IMR-90 (cell line): ENCODE data around the gene SERPINA6. TPM values are rescaled to one million over a fixed set of nuclear protein-coding genes. Genes with fewer than 3 reads are reported as not detected.

Experiments used
- ATAC-seq: fragments of 200-7000 bp; cut with Tn5 transposase; 2 replicates; pipeline ENCODE4 v1.9.1; 2020; ENCODE audit warnings: low read depth, mild to moderate bottlenecking, moderate library complexity
- BruUV-seq: library from RNA; stranded (reverse); fragments of 400-500 nt; replicated peaks from 2 replicates; lab custom pipeline; 2021; lab: Mats Ljungman, UMichigan
- CTCF ChIA-PET: fragments of 300-600 bp; formaldehyde crosslinking; extraction: SDS; loops from one replicate; lab custom pipeline; 2021; ENCODE audit warnings: antibody characterized with exemption; lab: Yijun Ruan, JAX
- POLR2A ChIA-PET: fragments of 300-600 bp; sonication (Branson Sonifier 250); formaldehyde crosslinking; loops from one replicate; lab custom pipeline; 2022; ENCODE audit warnings: antibody characterized with exemption; ENCODE audit not compliant: unreplicated experiment; lab: Charles Lee
- DNase-seq: peaks from one replicate; pipeline ENCODE4 v3.0.0; 2013
- H2AFZ ChIP-seq: replicated peaks from 2 replicates; pipeline ENCODE3; 2013; ENCODE audit warnings: low read length, mild to moderate bottlenecking; ENCODE audit not compliant: poor library complexity
- H2AK5ac ChIP-seq: 2 replicates; pipeline ENCODE4 v1.6.1; 2013; ENCODE audit warnings: low read depth, low read length, inconsistent platforms
- H2AK9ac ChIP-seq: replicated peaks from 2 replicates; pipeline ENCODE3; 2013; ENCODE audit warnings: mild to moderate bottlenecking, low read depth, low read length, moderate library complexity; ENCODE audit not compliant: poor library complexity
- H2BK120ac ChIP-seq: 2 replicates; pipeline ENCODE4 v1.6.1; 2013; ENCODE audit warnings: low read depth, low read length, inconsistent platforms
- H2BK15ac ChIP-seq: 3 replicates; pipeline ENCODE4 v1.6.1; 2013; ENCODE audit warnings: low read depth, low read length, inconsistent platforms
- H2BK20ac ChIP-seq: 2 replicates; pipeline ENCODE4 v1.6.1; 2013; ENCODE audit warnings: low read depth, mild to moderate bottlenecking, inconsistent platforms, low read length, moderate library complexity
- H2BK5ac ChIP-seq: 2 replicates; pipeline ENCODE4 v1.6.1; 2013; ENCODE audit warnings: mild to moderate bottlenecking, low read depth, low read length, inconsistent platforms; ENCODE audit not compliant: poor library complexity, severe bottlenecking
- H3K14ac ChIP-seq: replicated peaks from 2 replicates; pipeline ENCODE4 v1.6.1; 2013; ENCODE audit warnings: low read depth, low read length, inconsistent platforms
- H3K18ac ChIP-seq: 2 replicates; pipeline ENCODE4 v1.6.1; 2013; ENCODE audit warnings: low read depth, low read length, control low read depth
- H3K23ac ChIP-seq: 2 replicates; pipeline ENCODE4 v1.6.1; 2013; ENCODE audit warnings: low read depth, low read length, inconsistent platforms
- H3K27ac ChIP-seq: 2 replicates; pipeline ENCODE4 v1.5.1; 2013; ENCODE audit warnings: mild to moderate bottlenecking, control low read depth, low read length; ENCODE audit not compliant: insufficient read depth
- H3K27me3 ChIP-seq: 2 replicates; pipeline ENCODE4 v1.6.1; 2013; ENCODE audit warnings: low read length; ENCODE audit not compliant: control insufficient read depth, insufficient read depth
- H3K36me3 ChIP-seq: 2 replicates; pipeline ENCODE4 v1.6.1; 2013; ENCODE audit warnings: low read length, mixed read lengths; ENCODE audit not compliant: control insufficient read depth, insufficient read depth
- H3K4ac ChIP-seq: 2 replicates; pipeline ENCODE4 v1.6.1; 2013; ENCODE audit warnings: low read depth, low read length, inconsistent platforms
- H3K4me1 ChIP-seq: 2 replicates; pipeline ENCODE4 v1.6.1; 2013; ENCODE audit warnings: low read length, mixed read lengths; ENCODE audit not compliant: control insufficient read depth, insufficient read depth
- H3K4me2 ChIP-seq: 2 replicates; pipeline ENCODE4 v1.6.1; 2013; ENCODE audit warnings: low read depth, mild to moderate bottlenecking, control low read depth, low read length, moderate library complexity
- H3K4me3 ChIP-seq: 2 replicates; pipeline ENCODE4 v1.5.1; 2013; ENCODE audit warnings: low read depth, mild to moderate bottlenecking, control low read depth, low read length, moderate library complexity; ENCODE audit not compliant: insufficient read depth
- H3K56ac ChIP-seq: 2 replicates; pipeline ENCODE4 v1.6.1; 2013; ENCODE audit warnings: low read length, inconsistent platforms; ENCODE audit not compliant: insufficient read depth; ENCODE audit errors: extremely low read depth
- H3K79me1 ChIP-seq, 2 experiments: 2 replicates each; pipeline ENCODE4 v1.6.1; 2013; ENCODE audit warnings: low read length in 2 of 2, inconsistent platforms in 1 of 2, low read depth in 1 of 2
- H3K9ac ChIP-seq: 2 replicates; pipeline ENCODE4 v1.6.1; 2013; ENCODE audit warnings: low read depth, low read length, control low read depth
- H3K9me1 ChIP-seq: 2 replicates; pipeline ENCODE4 v1.6.1; 2013; ENCODE audit warnings: low read length, inconsistent platforms; ENCODE audit not compliant: insufficient read depth
- H3K9me3 ChIP-seq: 2 replicates; pipeline ENCODE4 v1.6.1; 2013; ENCODE audit warnings: low read length; ENCODE audit not compliant: control insufficient read depth, insufficient read depth
- H4K20me1 ChIP-seq: 2 replicates; pipeline ENCODE4 v1.6.1; 2013; ENCODE audit warnings: low read length, inconsistent platforms; ENCODE audit not compliant: insufficient read depth
- H4K5ac ChIP-seq: 2 replicates; pipeline ENCODE4 v1.6.1; 2013; ENCODE audit warnings: mild to moderate bottlenecking, low read depth, low read length, control low read depth
- H4K8ac ChIP-seq, 2 experiments: 2 replicates each; pipeline ENCODE4 v1.6.1; 2013; ENCODE audit warnings: low read depth in 2 of 2, low read length in 2 of 2, control low read depth in 1 of 2, inconsistent platforms in 1 of 2
- H4K91ac ChIP-seq: 2 replicates; pipeline ENCODE4 v1.6.1; 2013; ENCODE audit warnings: low read depth, low read length, inconsistent platforms; ENCODE audit not compliant: insufficient read depth
- BHLHE40 ChIP-seq: fragments of 150-350 bp; IDR thresholded peaks from 2 replicates; pipeline ENCODE4 v1.6.1; 2016; ENCODE audit warnings: mild to moderate bottlenecking, low read depth, low read length
- CEBPB ChIP-seq: IDR thresholded peaks from 2 replicates; pipeline ENCODE4 v1.6.1; 2012; ENCODE audit warnings: low read depth, low read length, improper control_type of control experiment
- CHD1 ChIP-seq: IDR thresholded peaks from 2 replicates; pipeline ENCODE4 v1.6.1; 2012; ENCODE audit warnings: low read depth, low read length, improper control_type of control experiment
- CTCF ChIP-seq: conservative IDR thresholded peaks from 2 replicates; pipeline ENCODE4 v1.5.1; 2012; ENCODE audit warnings: mild to moderate bottlenecking, low read depth, low read length, improper control_type of control experiment
- ELK1 ChIP-seq: fragments of 150-350 bp; IDR thresholded peaks from 2 replicates; pipeline ENCODE4 v1.6.1; 2016; ENCODE audit warnings: low read depth, mild to moderate bottlenecking, low read length, moderate library complexity, borderline replicate concordance
- FOS ChIP-seq: fragments of 150-350 bp; IDR thresholded peaks from 2 replicates; pipeline ENCODE4 v1.6.1; 2016; ENCODE audit warnings: low read depth, low read length
- MAFK ChIP-seq: IDR thresholded peaks from 2 replicates; pipeline ENCODE4 v1.6.1; 2012; ENCODE audit warnings: low read depth, low read length, improper control_type of control experiment
- MAZ ChIP-seq: IDR thresholded peaks from 2 replicates; pipeline ENCODE4 v1.6.1; 2012; ENCODE audit warnings: low read depth, mild to moderate bottlenecking, low read length, improper control_type of control experiment, moderate library complexity, borderline replicate concordance
- MXI1 ChIP-seq: IDR thresholded peaks from 2 replicates; pipeline ENCODE4 v1.6.1; 2012; ENCODE audit warnings: low read depth, mild to moderate bottlenecking, low read length, moderate library complexity, borderline replicate concordance
- NFE2L2 ChIP-seq: fragments of 150-350 bp; IDR thresholded peaks from 2 replicates; pipeline ENCODE4 v1.6.1; 2016; ENCODE audit warnings: low read depth, mild to moderate bottlenecking, low read length
- POLR2A ChIP-seq: IDR thresholded peaks from 2 replicates; pipeline ENCODE4 v1.6.1; 2012; ENCODE audit warnings: mild to moderate bottlenecking, low read depth, low read length
- RAD21 ChIP-seq: IDR thresholded peaks from 2 replicates; pipeline ENCODE4 v1.6.1; 2012; ENCODE audit warnings: low read length, improper control_type of control experiment
- RCOR1 ChIP-seq: IDR thresholded peaks from 2 replicates; pipeline ENCODE4 v1.6.1; 2012; ENCODE audit warnings: mild to moderate bottlenecking, low read length, improper control_type of control experiment; ENCODE audit not compliant: insufficient replicate concordance
- RFX5 ChIP-seq: IDR thresholded peaks from 2 replicates; pipeline ENCODE4 v1.8.0; 2012; ENCODE audit warnings: low read depth, mild to moderate bottlenecking, low read length, moderate library complexity
- SMC3 ChIP-seq: fragments of 150-350 bp; IDR thresholded peaks from 2 replicates; pipeline ENCODE4 v1.6.1; 2016; ENCODE audit warnings: low read depth, mild to moderate bottlenecking, antibody characterized with exemption, low read length, moderate library complexity
- USF2 ChIP-seq: fragments of 150-350 bp; IDR thresholded peaks from 2 replicates; pipeline ENCODE4 v1.6.1; 2017; ENCODE audit warnings: mild to moderate bottlenecking, antibody characterized with exemption, low read length, low read depth
- WGBS, 2 experiments: methylation state at CpG; one replicate each; pipeline versions ENCODE4 v1.1.5 to v1.1.7; 2013; ENCODE audit warnings: missing lambda C conversion rate in 2 of 2; ENCODE audit not compliant: insufficient read length in 1 of 2; ENCODE audit errors: extremely low coverage in 2 of 2; 5-methylcytosine and 5-hydroxymethylcytosine counted together
- dilution Hi-C: fragments of 300-500 bp; cut with HindIII; formaldehyde crosslinking; loops from one replicate; pipeline ENCODE4 v1.14.3; 2018; ENCODE audit warnings: low sequenced_read_pairs; ENCODE audit not compliant: unreplicated experiment
- in situ Hi-C: fragments of 300-500 bp; cut with MboI; formaldehyde crosslinking; loops from 3 replicates; pipeline ENCODE4 v1.14.3; 2019; ENCODE audit warnings: low sequenced_read_pairs, inconsistent platforms, mixed read lengths
- intact Hi-C: fragments of 100-400 bp; cut with micrococcal nuclease; formaldehyde crosslinking; loops from 2 replicates; pipeline ENCODE4 v1.10.0; 2022
- polyA plus RNA-seq, 3 experiments: library from polyadenylated mRNA; depleted of rRNA; stranded (reverse); fragments of >200 nt; gene quantifications; 2 replicates each; pipeline ENCODE4 v1.2.3, GENCODE V29; 2012; ENCODE audit warnings: low replicate concordance in 1 of 3
- total RNA-seq: library from RNA; depleted of rRNA; stranded (reverse); fragments of >200 nt; gene quantifications from 2 replicates; pipeline ENCODE4 v1.2.3, GENCODE V29; 2012

SERPINA6 gene
- total and polyA plus RNA-seq, 2 of the 4 experiments (the other 2 are of a cell fraction): not detected

- H2BK20ac ChIP-seq: no peak overlapping the region
- H3K27me3 ChIP-seq: no peaks in the 10 kb centered on the region
- H2AK9ac ChIP-seq: no peak overlapping the region
- CTCF ChIA-PET: no interaction called here
- intact Hi-C loops: no loop called here
- H3K4me2 ChIP-seq: no peak overlapping the region
- H3K4me3 ChIP-seq: no peak overlapping the region
- no peak overlapping the region for H2AFZ ChIP-seq
- H3K9ac ChIP-seq: no peak overlapping the region
- H4K20me1 ChIP-seq: no peaks in the 10 kb centered on the region
- H3K27ac ChIP-seq: no peak overlapping the region
- no peak for ATAC-seq
- no peaks in the 10 kb centered on the region for H3K79me1 ChIP-seq
- H3K9me3 ChIP-seq: peaks cover 10% of the 10 kb centered on the region
- no peak overlapping the region for H2AK5ac ChIP-seq
- no peak overlapping the region for H2BK15ac ChIP-seq
- H3K18ac ChIP-seq: no peak overlapping the region
- no peaks in the 10 kb centered on the region for H3K9me1 ChIP-seq
- BruUV-seq: no TSS peak
- no peaks in the 10 kb centered on the region for H3K4me1 ChIP-seq
- no peak overlapping the region for H3K56ac ChIP-seq
- no peak overlapping the region for H2BK5ac ChIP-seq
- in situ Hi-C loops: no loop called here
- H4K8ac ChIP-seq: no peak overlapping the region
- dilution Hi-C loops: no loop called here
- H3K4ac ChIP-seq: no peak overlapping the region
- no peak overlapping the region for H2BK120ac ChIP-seq
- no peak for DNase-seq
- TF ChIP-seq RCOR1: no peak
- TF ChIP-seq POLR2A: no peak
- TF ChIP-seq CHD1: no peak
- no peak for TF ChIP-seq BHLHE40
- TF ChIP-seq FOS: no peak
- no peak for TF ChIP-seq ELK1
- TF ChIP-seq NFE2L2: no peak
- no peak for TF ChIP-seq CEBPB
- TF ChIP-seq RAD21: no peak
- TF ChIP-seq USF2: no peak
- no peak for TF ChIP-seq SMC3
- TF ChIP-seq MXI1: no peak
- TF ChIP-seq MAZ: no peak
- no peak for TF ChIP-seq RFX5
- TF ChIP-seq CTCF: no peak
- no peak for TF ChIP-seq MAFK
- H4K5ac ChIP-seq: no peak overlapping the region
- POLR2A ChIA-PET: no interaction called here
- H3K14ac ChIP-seq: no peak overlapping the region
- H3K36me3 ChIP-seq: no peaks in the 10 kb centered on the region
- WGBS, 2 experiments: no CpG with 5 or more reads among the region's 2 CpGs
- no peak overlapping the region for H3K23ac ChIP-seq
- no peak overlapping the region for H4K91ac ChIP-seq
These were observed 17.5 kb downstream of the SERPINA6 start for GRCh38 chr14:94305620-94306019.
